Measurements from ENCODE around the gene SYPL2. TPM values are rescaled to one million over a fixed set of nuclear protein-coding genes. Genes with fewer than 3 reads are reported as not detected.

SYPL2 gene
- not detected for total RNA-seq (ENCODE audit: unreplicated experiment)
- long read RNA-seq: 0 reads

- Mint-ChIP-seq H3K4me1 (ENCODE audit: unreplicated experiment) (peaks cover 2% of the 10 kb centered on the region), H3K27ac (ENCODE audit: unreplicated experiment) (no peak within 1 kb of the TSS), H3K27me3 (ENCODE audit: unreplicated experiment) (peaks cover 11% of the 10 kb centered on the region), H3K9me3 (ENCODE audit: unreplicated experiment) (no peaks in the 10 kb centered on the region), H3K36me3 (ENCODE audit: low read depth, unreplicated experiment) (no peaks in the 10 kb centered on the region), H3K4me3 (ENCODE audit: unreplicated experiment) (peak within 1 kb of the TSS; percentile 87)
- DNase-seq (ENCODE audit: low spot score): peak; percentile 35
- no peak for TF ChIP-seq CTCF (IDR thresholded peaks at IDR 0.05; ENCODE audit: unreplicated experiment)
Observed at GRCh38 chr1:109466452-109467300, at the start of gene SYPL2. TSS of gene SYPL2 (plus strand) at chr1:109466546. CDS start at chr1:109466844, 298 bp downstream.

GRCh38 chr1:109423498-109423897 is 42.8 kb upstream of the SYPL2 start:
- Mint-ChIP-seq H3K4me3 (ENCODE audit: unreplicated experiment) (no peak overlapping the region), H3K9me3 (ENCODE audit: unreplicated experiment) (no peaks in the 10 kb centered on the region), H3K27ac (ENCODE audit: unreplicated experiment) (no peak overlapping the region), H3K36me3 (ENCODE audit: low read depth, unreplicated experiment) (peaks cover 4% of the 10 kb centered on the region), H3K27me3 (ENCODE audit: unreplicated experiment) (no peaks in the 10 kb centered on the region), H3K4me1 (ENCODE audit: unreplicated experiment) (peaks cover 11% of the 10 kb centered on the region)
- DNase-seq (ENCODE audit: low spot score): no peak
- no peak for TF ChIP-seq CTCF (IDR thresholded peaks at IDR 0.05; ENCODE audit: unreplicated experiment)

- DNase-seq (ENCODE audit: low spot score): peak; percentile 39
- H3K4me1 Mint-ChIP-seq (ENCODE audit: unreplicated experiment): peaks cover 11% of the 10 kb centered on the region
- no peaks in the 10 kb centered on the region for H3K27me3 Mint-ChIP-seq (ENCODE audit: unreplicated experiment)
- no peak for TF ChIP-seq CTCF (IDR thresholded peaks at IDR 0.05; ENCODE audit: unreplicated experiment)
- H3K4me3 Mint-ChIP-seq (ENCODE audit: unreplicated experiment): peak overlapping the region; percentile 94
- H3K9me3 Mint-ChIP-seq (ENCODE audit: unreplicated experiment): no peaks in the 10 kb centered on the region
- no peaks in the 10 kb centered on the region for H3K36me3 Mint-ChIP-seq (ENCODE audit: low read depth, unreplicated experiment)
- peak overlapping the region; percentile 89 for H3K27ac Mint-ChIP-seq (ENCODE audit: unreplicated experiment)
Observed at GRCh38 chr1:109425391-109426280, 40.7 kb upstream of the SYPL2 start.

GRCh38 chr1:109426281-109427170 is 39.8 kb upstream of the SYPL2 start, which contains the start of gene PSMA5:
TSS of gene PSMA5 (minus strand) at chr1:109426448. CDS start at chr1:109426330, 118 bp downstream.
- no peaks in the 10 kb centered on the region for H3K9me3 Mint-ChIP-seq (ENCODE audit: unreplicated experiment)
- H3K27me3 Mint-ChIP-seq (ENCODE audit: unreplicated experiment): no peaks in the 10 kb centered on the region
- peak within 1 kb of the TSS; percentile 94 for H3K4me3 Mint-ChIP-seq (ENCODE audit: unreplicated experiment)
- no peaks in the 10 kb centered on the region for H3K36me3 Mint-ChIP-seq (ENCODE audit: low read depth, unreplicated experiment)
- DNase-seq (ENCODE audit: low spot score): peak; percentile 89
- peaks cover 11% of the 10 kb centered on the region for H3K4me1 Mint-ChIP-seq (ENCODE audit: unreplicated experiment)
- peak within 1 kb of the TSS; percentile 89 for H3K27ac Mint-ChIP-seq (ENCODE audit: unreplicated experiment)
- TF ChIP-seq CTCF (IDR thresholded peaks at IDR 0.05; ENCODE audit: unreplicated experiment): no peak

All from endothelial cell (in vitro differentiated cells).